Measurements from ENCODE around the gene TGM2.
A peak's percentile ranks its signal among the peaks of the same experiment; 100 is the strongest.

Gene TGM2

DNA sequence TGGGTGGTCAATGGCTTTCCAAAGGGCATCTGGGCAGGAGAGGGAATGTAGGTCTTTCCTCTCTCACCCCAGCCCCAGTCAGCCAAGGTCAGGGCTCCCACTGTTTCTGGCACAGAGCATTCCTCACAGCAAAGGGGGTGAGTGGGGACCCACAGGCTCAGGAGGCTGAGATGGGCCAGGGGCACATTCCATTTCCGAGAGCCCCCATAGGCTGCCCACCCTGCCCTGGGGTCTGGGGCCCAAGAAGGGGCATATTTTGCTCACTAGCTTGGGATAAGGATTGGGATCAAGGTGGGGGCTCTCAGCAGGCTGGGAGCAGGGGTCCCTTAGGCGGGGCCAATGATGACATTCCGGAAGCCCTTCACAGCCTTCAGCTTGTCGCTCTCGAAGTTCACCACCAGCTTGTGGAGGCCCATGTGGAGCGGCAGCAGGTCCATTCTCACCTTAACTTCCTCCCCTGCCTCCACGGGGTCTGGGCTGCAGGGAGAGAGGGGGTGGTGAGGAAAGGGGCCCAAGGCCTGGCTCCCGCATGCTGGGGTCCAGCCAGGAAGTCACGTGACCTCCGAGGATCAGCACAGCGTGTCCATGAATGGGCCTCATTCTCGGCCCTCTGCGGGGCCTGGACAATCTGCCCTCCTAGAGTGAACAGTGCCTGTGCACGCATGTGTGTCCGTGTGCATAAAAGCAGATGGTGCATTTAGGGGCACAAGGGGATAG, 35.0 kb downstream of the TGM2 start:
- no peak for DNase-seq

DNA sequence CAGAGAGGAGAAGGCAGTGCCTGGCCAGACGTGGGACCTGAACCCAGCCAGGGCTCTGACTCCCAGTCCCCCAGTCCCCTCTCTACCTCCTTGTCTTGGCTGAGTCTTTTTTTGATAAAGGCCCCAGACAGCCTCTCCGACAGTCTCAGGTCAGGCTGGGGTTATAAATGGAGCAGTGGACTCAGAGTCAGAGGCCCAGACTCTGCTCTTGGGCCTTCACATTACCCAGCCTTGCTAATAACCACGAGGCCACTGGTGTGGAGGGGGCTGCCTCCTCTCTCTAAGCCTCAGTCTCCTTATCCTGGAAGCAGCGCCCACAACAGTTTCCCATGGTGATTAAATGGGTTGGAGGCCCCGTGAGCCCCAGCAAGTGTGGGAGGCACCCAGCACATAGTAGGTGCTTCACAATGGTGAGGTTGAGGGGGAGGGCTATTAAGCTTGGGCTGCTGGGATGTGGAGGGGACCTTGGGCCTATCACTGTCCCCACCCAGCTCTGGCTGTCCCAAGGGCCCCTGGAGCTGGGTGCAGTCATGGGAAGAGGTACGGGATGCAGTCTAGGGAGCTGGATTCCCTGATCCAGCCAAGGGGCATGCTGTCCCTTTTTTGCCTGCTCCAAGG, 35.7 kb downstream of the TGM2 start:
- no peak for DNase-seq

DNA sequence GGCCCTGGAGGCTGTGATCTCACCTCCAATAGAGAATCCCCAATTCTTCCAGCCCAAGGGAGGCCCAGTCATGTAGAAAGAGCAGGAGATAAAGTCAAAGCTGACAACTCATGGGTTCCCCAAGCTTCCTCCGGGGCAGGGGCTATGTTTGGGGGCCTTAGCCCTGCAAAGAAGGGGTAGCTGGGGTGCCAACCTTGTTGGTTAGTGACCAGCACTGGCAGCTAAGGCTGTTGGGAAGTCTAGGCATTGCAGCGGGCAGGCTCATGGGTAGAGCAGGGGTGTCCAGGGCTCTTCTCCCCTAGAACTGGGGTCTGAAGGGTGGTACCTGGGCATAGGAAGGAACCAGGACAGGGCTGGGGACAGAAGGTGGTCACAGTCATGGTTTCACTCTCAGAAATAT, 36.4 kb downstream of the TGM2 start:
- no peak for DNase-seq

DNA sequence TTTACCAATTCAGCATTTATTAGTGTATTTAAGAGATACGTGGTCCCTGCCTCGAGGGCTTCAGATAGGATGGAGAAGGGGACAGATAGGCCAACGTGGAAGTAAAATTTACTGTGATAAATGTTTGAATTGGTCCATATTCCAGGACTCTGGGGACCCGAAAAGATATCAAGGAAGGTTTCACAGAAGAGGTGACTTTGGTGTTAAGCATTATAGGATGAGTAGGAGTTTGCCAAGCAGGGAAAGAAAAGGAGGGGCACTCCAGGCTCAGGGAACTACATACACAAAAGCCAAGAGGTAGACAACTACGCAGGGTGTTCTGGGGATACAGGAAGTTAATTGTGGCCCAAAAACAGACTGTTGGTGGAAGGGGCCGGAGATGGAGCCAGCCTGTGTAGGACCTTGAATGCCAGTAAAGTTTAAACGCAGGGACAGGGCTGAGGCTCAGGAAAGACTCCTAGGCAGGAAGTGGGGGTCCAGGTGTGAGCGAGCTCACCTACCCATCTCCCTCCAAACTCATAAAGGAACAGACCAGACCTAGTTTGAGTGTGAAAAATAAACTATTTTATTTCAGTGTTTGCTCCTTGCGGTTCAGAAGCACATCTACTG, 37.0 kb downstream of the TGM2 start:
- DNase-seq = no peak

DNA sequence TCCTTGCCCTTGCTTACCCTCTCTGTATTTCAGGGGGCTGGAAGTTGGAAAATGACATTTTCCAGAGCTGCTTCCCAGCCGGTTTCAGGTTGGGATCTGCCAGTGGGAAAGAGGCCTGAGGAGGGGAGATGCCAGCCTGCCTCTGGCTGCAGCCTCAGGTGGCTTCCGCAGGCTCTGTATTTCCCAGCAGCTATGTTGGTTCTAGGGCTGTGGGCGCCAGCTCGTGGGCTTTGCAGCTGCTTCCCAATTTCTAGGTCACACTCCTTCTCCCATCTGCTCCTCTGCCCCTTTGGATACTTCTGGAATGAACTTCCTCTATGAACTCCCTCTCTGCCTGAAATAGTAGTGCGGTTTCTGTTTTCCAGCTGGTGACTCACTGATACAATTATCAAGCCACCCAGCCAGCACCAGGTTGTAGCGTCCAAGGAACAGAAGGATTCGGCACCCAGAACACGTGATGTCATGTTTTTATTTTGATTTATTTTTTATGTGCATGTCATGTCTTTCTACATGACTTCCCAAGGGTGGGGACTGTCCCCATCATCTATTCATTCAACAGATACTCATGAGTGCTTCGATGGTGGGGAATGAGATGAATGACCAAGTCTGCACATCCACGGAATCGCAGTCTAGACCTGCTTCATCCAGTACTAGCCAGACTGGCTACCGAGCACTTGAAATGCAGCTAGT, 38.0 kb downstream of the TGM2 start:
- peak; percentile 74 for DNase-seq

DNA sequence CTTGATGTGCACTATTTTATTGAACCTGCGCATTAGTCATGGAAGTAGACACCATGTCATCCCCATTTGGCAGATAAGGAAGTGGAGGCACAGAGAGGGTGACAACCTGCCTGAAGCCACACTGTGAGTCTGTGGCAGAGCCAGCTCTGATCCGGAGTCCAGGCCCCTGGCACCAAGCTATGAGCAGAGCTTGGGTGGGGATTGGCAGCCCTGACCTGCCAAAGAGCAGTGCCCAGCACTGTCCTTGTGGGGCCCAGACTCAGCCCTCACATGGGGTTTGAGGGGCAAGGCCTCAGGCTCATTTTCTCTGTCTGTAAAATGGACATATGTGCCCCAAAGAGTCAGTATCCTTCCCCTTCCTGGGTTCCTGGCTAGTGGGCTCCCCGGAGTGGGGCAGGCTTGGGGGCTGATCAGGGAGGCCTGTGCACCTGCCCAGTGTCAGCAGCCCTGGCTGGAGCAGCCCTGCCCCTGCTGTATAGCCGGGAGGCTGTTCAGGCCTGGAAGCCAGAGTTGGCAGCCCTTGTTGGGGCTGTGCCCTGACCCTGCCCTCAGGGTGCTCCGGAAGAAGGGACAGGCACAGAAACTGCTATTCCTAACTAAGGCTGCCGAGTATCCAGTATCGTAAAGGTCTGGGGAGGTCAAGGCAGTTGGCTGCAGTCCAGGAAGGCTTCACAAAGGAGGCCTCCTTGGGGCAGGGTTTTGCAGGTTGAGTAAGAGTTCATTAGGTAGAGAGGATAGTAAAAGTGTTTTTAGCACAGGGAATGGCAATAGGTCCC, 38.7 kb downstream of the TGM2 start:
- DNase-seq = no peak

DNA sequence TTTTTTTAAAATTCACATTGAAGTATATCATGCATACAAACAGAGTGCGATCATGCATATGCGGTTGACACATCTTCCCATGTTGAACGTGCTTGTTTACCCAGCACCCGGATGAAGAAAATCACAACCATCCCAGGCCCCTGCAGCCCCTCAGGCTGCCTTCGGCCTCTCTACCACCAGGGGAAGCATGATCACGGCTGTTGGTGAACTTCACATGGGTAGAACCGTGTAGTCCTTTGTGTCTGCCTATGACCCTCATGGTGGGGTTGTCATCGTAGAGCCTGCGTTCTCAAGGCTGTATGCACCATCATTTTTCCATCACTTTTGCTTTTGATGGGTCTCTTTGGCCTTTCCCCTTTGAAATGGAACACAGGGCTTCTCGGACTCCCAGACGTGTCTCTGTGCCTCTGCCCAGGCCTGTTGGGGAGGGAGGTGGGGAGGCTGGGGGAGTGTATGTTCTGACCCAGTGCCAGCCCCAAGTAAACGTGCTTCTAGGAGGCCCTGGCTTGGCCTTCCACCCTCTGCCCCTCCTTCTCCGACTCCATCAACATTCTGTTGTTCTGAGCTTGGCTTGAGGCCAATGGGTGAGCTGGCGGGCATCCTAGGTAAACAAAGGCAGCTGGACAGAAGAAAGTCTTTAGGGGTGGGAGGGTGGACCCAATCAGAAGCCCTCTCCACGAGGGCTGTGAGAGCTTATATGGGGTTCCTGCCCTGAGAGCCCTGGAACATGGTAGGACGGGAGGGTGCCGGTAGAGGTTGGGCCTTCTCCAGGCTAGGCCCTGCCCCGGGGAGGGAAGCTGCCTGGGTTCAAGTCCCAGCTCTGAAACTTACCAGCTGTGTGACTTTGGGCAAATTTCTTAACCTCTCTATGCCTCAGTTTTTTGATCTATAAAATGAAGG, 39.7 kb downstream of the TGM2 start:
- peak; percentile 98 for DNase-seq

DNA sequence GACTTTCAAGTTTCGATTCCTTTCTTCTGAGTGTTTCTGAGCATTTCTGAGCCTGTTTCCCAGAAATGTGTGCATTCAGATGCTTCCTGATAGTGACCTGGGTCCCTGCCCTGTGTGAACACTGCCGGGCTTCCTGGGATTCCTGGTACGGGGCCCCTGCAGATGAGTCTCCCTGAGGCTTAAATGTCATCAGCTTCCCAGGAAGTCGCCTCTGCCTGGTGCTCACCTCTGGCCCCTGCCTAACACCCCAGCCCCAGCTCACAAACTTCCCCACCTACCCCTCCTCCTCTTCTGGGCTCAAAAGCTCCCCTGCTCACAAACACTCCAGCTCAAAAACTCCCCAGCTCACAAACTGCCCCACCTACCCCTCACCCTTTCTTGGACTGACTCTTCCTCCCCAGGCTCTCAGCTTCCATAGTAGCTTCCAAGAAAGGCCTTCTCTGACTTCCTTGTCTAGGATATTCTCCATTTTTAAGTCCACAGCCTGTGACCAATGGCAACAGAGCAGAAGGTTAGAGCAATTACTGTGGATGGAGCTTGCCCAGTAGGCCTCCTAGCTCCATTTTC, 42.0 kb downstream of the TGM2 start:
- DNase-seq = no peak

DNA sequence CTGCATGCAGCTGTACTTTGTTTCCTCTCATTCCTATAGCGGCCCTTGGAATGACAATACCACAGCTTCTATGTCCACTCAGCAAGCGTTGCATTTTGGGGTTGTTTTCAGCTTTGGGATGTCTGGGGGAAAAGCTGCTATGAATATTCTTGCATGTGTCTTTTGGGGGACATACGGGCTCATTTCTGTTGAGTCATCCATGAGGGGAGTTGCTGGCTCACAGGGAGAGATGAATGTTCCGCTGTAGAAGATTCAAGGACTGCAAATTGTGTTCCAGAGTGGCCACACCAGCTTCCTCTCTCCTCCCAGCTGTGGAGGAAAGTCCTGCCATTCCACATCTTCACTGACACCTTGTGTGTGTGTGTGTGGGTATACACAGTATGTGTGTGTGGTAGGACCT, 43.3 kb downstream of the TGM2 start:
- DNase-seq = no peak

DNA sequence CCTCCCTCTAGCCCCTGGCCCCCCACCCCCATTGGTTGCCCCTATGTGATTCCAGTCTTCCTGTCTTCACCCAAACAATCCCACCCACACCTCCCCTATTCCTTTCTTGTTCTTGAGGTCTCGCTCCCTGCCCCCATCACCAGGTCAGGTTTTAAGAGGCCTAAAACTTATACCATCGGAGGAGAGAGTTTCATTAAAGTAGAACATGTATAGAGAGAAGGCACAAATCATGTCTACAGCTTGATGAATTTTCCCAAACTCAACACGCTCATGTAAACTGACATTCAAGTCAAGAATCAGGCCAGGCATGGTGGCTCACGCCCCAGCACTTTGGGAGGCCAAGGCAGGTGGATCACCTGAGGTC, 44.5 kb downstream of the TGM2 start:
- DNase-seq = no peak

DNA sequence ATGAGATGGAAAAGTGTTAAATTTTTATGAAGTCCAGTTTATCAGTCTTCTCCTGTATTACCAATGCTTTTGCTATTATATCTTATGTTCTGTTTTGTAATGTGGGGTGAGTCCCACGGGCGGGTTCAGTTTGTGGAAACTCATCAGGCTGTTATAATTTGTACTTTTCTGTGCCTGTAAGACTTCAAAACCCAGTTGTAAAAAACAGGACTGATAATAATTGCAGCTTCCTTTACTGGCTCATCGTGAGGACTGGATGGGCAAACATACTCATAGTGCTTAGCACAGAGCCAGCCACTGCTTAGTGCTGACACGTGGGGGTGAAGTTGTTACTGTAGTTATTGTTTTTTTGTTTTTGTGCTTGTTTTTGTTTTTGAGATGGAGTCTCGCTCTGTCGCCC, 45.6 kb downstream of the TGM2 start:
- no peak for DNase-seq

DNA sequence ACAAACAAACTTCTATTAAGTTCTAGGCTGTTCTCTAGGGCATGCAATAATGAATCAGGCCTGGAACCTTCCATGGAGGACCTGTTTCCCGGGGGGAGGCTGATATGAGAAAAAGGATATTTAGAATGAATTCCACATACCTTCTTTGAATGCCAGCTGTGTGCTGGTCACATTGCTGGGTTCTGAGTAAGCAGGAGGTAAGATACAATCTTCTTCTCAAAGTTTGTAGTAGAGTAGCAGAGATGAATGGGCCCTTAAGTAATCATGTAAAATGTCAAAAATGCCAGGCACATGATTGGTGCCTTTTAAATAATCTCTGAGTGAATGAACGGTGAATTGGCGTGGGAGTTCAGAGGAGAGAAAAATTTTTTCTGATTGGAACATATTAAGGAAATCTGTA, 47.4 kb downstream of the TGM2 start:
- DNase-seq = no peak

DNA sequence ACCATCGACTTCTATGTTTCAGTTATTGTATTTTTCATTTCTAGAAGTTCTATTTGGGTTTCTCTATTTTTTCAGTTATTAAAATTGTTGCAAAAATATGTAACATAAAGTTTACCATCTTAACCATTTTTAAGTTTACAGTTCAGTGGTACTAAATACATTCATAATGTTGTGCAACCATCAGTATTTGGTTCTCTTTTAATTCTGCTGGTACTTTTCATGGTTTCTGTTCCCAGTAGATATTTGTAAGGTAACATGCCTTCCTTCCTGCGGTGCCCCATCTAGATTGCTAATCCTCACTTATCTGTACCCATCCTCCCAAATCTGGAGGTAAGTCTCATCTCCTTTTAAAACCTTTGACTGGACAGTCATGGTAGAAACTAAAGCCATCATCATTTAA, 47.9 kb downstream of the TGM2 start:
- no peak for DNase-seq

DNA sequence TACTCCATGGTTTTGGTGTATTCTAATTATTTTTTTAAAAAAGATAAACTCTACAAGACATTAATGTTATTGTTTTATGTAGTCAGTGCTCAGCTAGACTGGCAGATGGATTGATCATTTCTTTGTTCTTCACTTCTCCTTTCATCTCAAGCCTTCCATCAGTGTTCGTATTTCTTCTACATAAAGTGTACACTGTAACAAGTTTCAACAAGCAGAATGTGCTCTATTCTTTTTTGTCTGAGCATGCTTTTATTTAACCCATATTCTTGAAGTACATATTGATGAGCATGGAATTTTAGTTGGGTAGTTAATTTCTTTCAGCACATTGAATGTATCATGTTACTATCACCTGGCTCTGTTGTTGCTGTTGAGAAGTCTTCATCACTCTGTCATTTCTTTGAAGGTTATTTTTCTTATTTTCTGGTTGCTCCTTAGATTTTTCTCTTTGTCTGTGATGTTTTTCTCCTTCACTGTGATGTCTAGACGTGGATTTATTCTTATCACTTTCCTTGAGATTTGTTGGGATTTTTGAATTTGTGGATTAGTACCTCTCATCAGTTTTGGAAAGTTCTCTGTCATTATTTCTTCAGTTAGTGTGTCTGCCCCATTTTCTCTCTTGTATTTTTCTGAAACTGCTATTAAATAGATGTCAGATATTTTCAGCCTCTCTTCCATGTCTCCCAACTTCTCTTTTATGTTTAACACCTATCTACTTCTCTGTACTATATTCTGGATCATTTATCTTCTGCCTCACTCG, 48.5 kb downstream of the TGM2 start:
- DNase-seq = no peak

DNA sequence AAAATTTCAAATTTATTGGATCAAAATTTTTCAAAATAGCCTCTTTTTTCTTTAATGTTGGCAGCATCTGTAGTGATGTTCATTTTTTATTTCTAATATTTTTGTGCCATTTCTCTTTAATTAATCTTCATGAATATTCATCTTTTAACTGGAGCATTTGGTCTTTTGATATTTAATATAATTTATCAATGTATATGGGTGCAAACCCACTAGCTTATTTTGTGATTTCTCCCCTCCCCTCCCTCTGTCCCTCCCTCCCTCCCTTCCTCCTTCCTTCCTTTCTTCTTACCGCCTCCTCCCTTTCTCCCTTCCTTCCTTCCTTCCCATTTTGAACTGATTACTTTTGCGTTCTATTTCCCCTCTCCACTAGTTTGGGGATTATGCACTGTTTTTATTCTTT, 49.2 kb downstream of the TGM2 start:
- DNase-seq = no peak

DNA sequence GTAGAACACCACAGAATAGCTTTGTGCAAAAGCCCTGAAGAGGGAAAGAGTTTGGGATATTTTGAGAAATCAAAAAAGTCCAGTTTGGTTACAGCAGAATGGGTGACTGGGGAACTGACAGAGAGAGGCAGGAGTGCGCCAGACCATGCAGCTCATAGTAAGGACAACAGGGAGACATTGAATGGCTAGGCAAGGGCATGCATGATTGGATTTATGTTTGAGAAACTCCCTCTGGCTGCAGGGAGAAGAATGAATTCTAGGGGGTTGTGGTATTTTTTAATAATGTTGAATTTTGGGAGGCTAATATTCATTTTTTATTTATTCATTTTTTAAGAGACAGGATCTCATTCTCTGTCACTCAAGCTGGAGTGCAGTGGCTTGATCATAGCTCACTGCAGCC, 49.9 kb downstream of the TGM2 start:
- no peak for DNase-seq

DNA sequence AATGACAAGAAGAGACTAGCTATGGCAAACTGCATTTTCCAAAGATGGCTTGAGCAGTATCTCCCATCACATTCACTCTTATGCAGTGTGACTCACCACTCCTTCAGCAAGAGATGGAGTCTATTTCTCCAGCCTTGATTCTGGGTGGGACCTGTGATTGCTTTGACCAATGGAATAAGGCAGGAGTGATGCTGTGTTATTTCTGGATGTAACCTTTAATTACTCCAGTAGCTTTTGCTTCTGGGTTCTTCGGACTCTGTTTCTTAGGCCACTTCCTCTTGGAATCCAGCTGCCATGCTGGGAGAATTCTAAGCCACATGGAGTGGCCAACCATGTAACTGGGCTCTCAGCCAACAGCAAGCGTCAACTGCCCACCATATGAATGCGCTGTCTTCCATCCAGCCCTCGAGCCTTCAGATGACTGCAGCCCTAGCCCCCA, 50.7 kb downstream of the TGM2 start:
- no peak for DNase-seq

DNA sequence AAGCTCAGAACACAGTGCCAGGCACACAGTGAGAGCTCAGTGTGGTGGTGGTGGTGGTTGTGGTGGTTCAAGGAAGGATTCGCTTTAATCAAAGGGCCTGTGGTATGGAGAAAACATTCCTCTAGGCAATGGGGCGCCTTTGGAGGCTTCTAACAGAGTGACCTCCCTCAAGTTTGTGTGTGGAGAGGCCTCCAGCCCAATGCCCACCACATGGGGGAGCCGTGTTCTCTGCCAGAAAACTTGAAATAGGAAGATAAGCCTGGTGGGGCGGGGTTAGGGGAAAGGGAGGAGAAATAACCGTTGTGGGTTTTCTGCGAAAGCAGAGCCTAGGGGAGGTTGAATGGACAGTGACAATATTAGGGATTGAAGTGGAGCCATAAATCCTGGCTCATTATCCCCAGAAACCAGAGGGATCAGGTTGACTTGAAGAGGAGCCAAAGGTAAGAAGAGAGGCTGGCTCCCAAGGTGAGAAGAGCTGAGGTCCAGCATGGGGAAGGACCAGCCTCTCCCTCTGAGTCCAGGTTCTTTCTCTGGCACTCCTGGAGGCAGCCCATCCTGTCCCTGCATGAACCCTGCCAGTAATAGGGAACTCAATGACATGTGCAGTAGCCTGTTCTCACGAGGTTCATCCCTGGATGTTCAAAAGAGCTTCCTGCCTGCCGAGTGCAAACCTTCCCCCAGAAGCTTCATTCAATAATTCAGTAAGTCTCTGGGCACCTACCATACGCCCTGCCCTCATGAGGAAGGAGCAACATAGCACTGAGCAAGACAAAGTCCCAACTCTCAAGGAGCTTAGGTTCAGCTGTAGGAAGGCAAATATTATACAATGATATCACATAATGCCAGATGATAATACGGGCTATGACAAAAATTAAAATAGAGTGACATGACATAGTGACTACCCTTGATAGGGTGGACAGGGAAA, 51.4 kb downstream of the TGM2 start:
- DNase-seq = peak; percentile 11

DNA sequence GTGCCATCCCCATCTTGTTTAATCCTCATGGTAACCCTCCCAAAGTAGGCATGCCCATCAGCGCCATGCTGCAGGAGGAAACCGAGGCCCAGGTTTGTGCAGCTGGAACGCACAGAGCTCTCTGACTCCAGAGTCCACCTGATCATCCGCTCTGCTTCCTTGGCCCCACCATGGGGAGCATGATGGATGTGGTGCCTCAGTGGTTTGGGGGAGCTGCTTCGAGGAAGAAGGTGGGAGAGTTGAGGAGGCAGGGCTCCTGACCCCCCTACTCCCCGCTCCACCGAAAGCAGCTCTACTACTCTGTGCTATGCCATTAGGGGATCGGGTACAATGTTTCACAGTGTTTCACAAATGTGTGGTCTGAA, 52.2 kb downstream of the TGM2 start:
- DNase-seq = no peak
